HepG2 (cell line): Measurements from ENCODE around the gene CARD19. TPM values are rescaled to one million over a fixed set of nuclear protein-coding genes. Genes with fewer than 3 reads are reported as not detected.

Experiments used
- ARHGAP35 ChIP-seq: sonication (generic); formaldehyde crosslinking; IDR thresholded peaks from 2 replicates; pipeline ENCODE4 v1.9.0; 2022; ENCODE audit warnings: mild to moderate bottlenecking, inconsistent platforms, moderate library complexity, missing genetic modification reagents, borderline replicate concordance
- ATF6 ChIP-seq: sonication (generic); formaldehyde crosslinking; conservative IDR thresholded peaks from 2 replicates; pipeline ENCODE4 v1.4.0; 2020; ENCODE audit warnings: missing genetic modification reagents
- ETS1 ChIP-seq: sonication (generic); formaldehyde crosslinking; IDR thresholded peaks from 2 replicates; pipeline ENCODE4 v1.4.0; 2020; ENCODE audit warnings: missing genetic modification reagents
- HDAC6 ChIP-seq: fragments of 200-600 bp; sonication (generic); IDR thresholded peaks from 2 replicates; pipeline ENCODE4 v1.7.0; 2017; ENCODE audit warnings: mild to moderate bottlenecking, antibody characterized with exemption, low read length, low read depth
- IKZF4 ChIP-seq: sonication (generic); formaldehyde crosslinking; IDR thresholded peaks from 2 replicates; pipeline ENCODE4 v1.5.1; 2020; ENCODE audit warnings: borderline replicate concordance, mild to moderate bottlenecking, low read depth, missing genetic modification reagents; ENCODE audit errors: not compliant biosample characterization
- NR2F1 ChIP-seq, 2 experiments: fragments of 450-650 bp in 1 of 2; formaldehyde crosslinking in 1 of 2; IDR thresholded peaks; 2 replicates each; pipeline versions ENCODE4 v1.5.0 to v1.6.1; 2016 to 2020; ENCODE audit warnings: mild to moderate bottlenecking in 1 of 2, missing compliant biosample characterization in 1 of 2, missing genetic modification reagents in 1 of 2, moderate library complexity in 1 of 2
- NRL ChIP-seq: sonication (generic); formaldehyde crosslinking; IDR thresholded peaks from 2 replicates; pipeline ENCODE4 v1.5.0; 2020; ENCODE audit warnings: missing genetic modification reagents, mild to moderate bottlenecking, moderate library complexity, borderline replicate concordance
- PAF1 ChIP-seq: IDR thresholded peaks from 2 replicates; pipeline ENCODE4 v1.6.1; 2016; ENCODE audit warnings: missing genetic modification reagents, missing compliant biosample characterization
- PHB2 ChIP-seq: fragments of 450-650 bp; IDR thresholded peaks from 2 replicates; pipeline ENCODE4 v1.6.1; 2018; ENCODE audit not compliant: partially characterized antibody
- PRMT3 ChIP-seq: sonication (generic); formaldehyde crosslinking; IDR thresholded peaks from 2 replicates; pipeline ENCODE4 v1.8.1; 2022; ENCODE audit warnings: low read depth, mild to moderate bottlenecking, moderate library complexity, missing genetic modification reagents, borderline replicate concordance
- SRY ChIP-seq: sonication (generic); formaldehyde crosslinking; IDR thresholded peaks from 2 replicates; pipeline ENCODE4 v1.8.0; 2022; ENCODE audit warnings: mild to moderate bottlenecking, missing genetic modification reagents
- TAF15 ChIP-seq: fragments of 200-400 bp; formaldehyde crosslinking; IDR thresholded peaks from one replicate; pipeline ENCODE4 v1.6.1; 2018; ENCODE audit warnings: mild to moderate bottlenecking, low read depth, low read length; ENCODE audit not compliant: poor library complexity, severe bottlenecking
- THAP8 ChIP-seq: sonication (generic); formaldehyde crosslinking; IDR thresholded peaks from 2 replicates; pipeline ENCODE4 v1.5.1; 2020; ENCODE audit warnings: missing genetic modification reagents, mild to moderate bottlenecking, borderline replicate concordance
- XRCC5 ChIP-seq: fragments of 200-400 bp; formaldehyde crosslinking; optimal IDR thresholded peaks from 2 replicates; pipeline ENCODE3; 2017; ENCODE audit warnings: mild to moderate bottlenecking, low read length
- ZNF124 ChIP-seq: sonication (generic); formaldehyde crosslinking; IDR thresholded peaks from 2 replicates; pipeline ENCODE4 v1.4.0; 2020; ENCODE audit warnings: missing genetic modification reagents
- ZNF234 ChIP-seq: sonication (generic); formaldehyde crosslinking; conservative IDR thresholded peaks from 2 replicates; pipeline ENCODE4 v1.5.1; 2020; ENCODE audit warnings: mild to moderate bottlenecking, missing genetic modification reagents
- ZNF547 ChIP-seq: sonication (generic); formaldehyde crosslinking; IDR thresholded peaks from 2 replicates; pipeline ENCODE4 v1.5.1; 2020; ENCODE audit warnings: mild to moderate bottlenecking, missing genetic modification reagents
- ZNF773 ChIP-seq: sonication (generic); formaldehyde crosslinking; IDR thresholded peaks from 2 replicates; pipeline ENCODE4 v1.4.0; 2020; ENCODE audit warnings: missing genetic modification reagents, borderline replicate concordance
- ZNF775 ChIP-seq: sonication (generic); formaldehyde crosslinking; IDR thresholded peaks from 2 replicates; pipeline ENCODE4 v1.4.0; 2020; ENCODE audit warnings: missing genetic modification reagents, mild to moderate bottlenecking, moderate library complexity, borderline replicate concordance
- polyA plus RNA-seq, 8 experiments: library from polyadenylated mRNA; depleted of rRNA in 3 of 8; stranded (reverse) in 7 of 8; unstranded in 1 of 8; fragments of >200 nt; fragmentation: Illumina TruSeq in 4 of 8; extraction: Trizol in 4 of 8; gene quantifications; 2 replicates each; pipeline versions ENCODE4 v1.2.1 to v1.2.3, GENCODE V29; 2011 to 2016; ENCODE audit warnings: low read depth in 4 of 8, missing spikeins in 1 of 8, mixed read lengths in 1 of 8; ENCODE audit not compliant: insufficient read depth in 1 of 8
- total RNA-seq, 5 experiments: library from RNA; depleted of rRNA; stranded (reverse); fragments of >200 nt; fragmentation: Illumina TruSeq; extraction: Trizol; gene quantifications; 2 replicates each; pipeline ENCODE4 v1.2.3, GENCODE V29; 2016; ENCODE audit warnings: low read depth in 1 of 5
- TF ChIP-seq, protein P1 (sequence below): IDR thresholded peaks from 2 replicates; pipeline ENCODE4 v1.6.1; 2018; ENCODE audit warnings: missing genetic modification reagents, mild to moderate bottlenecking, missing compliant biosample characterization

Gene CARD19
- total and polyA plus RNA-seq, 2 of the 13 experiments (the other 11 are each of a cell fraction or from before 2014, with no cell fraction given): 18.4 to 47.2 TPM

DNA sequence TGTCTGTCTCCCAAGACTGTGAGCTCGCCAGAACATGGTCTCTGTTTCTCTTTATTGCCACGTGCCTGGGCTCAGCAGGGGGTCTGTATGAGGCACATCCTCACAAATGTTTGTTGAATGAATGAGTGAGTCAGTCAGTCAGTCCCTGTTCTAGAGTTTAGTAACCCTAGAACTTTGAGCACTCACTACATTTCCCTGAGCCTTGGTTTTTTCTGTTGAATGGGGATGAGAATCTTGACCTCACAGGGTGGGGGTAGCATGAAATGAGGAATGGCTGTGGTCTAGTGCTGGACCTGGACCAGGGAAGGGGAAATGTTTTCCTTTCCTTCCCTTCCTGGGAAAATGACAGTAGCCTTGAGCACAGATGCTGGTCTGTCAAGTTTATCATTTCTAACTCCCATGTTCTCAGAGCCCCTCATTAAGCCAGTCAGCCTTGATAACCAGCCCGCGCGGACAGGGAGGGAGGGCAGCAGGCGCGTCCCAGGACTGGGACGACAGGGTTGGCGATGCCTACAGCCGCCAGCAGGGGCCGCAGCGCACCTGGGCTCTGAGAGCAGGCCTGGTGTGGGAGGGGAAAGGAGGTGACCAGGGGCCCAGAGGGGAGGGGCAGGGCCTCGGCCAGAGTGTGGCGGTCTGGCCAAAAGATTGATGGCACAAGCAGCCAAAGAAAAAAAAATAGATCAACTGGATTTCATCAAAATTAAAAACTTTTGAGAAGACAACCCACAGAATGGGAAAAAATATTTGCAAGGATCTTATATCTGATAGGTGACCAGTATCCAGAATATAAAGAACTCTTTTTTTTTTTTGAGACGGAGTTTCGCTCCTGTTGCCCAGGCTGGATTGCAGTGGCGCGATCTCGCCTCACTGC lies 63.8 kb downstream of the CARD19 start (continued):
- TF ChIP-seq ZNF773 (CRISPR knock-in tag) (no peak), ARHGAP35 (CRISPR knock-in tag) (no peak), ZNF547 (CRISPR knock-in tag) (0 out of 2 replicates have a peak, but pooled peaks have one; percentile 21), SRY (CRISPR knock-in tag) (0 out of 2 replicates have a peak, but pooled peaks have one; percentile 48), IKZF4 (no peak), XRCC5 (peak; percentile 80), PAF1 (CRISPR knock-in tag) (no peak), ZNF775 (CRISPR knock-in tag) (no peak), ATF6 (CRISPR knock-in tag) (no peak), ETS1 (CRISPR knock-in tag) (no peak), PRMT3 (CRISPR knock-in tag) (no peak), THAP8 (no peak), ZNF124 (CRISPR knock-in tag) (0 out of 2 replicates have a peak, but pooled peaks have one; percentile 43), NRL (CRISPR knock-in tag) (no peak), HDAC6 (no peak), NR2F1 (CRISPR knock-in tag; IDR thresholded peaks at IDR 0.05) (no peak), TAF15 (no peak), PHB2 (no peak), ZNF234 (CRISPR knock-in tag) (no peak)
- TF ChIP-seq, protein P1, sequence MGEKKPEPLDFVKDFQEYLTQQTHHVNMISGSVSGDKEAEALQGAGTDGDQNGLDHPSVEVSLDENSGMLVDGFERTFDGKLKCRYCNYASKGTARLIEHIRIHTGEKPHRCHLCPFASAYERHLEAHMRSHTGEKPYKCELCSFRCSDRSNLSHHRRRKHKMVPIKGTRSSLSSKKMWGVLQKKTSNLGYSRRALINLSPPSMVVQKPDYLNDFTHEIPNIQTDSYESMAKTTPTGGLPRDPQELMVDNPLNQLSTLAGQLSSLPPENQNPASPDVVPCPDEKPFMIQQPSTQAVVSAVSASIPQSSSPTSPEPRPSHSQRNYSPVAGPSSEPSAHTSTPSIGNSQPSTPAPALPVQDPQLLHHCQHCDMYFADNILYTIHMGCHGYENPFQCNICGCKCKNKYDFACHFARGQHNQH (CRISPR knock-in tag): peak; percentile 60; the same call in 1 of the 2 replicates
